8988T (cell line): ENCODE results near the gene MMP17.
A peak's percentile ranks its signal among the peaks of the same experiment; 100 is the strongest.

Experiments used
- DNase-seq: peaks from one replicate; pipeline ENCODE4 v3.0.0; 2011

MMP17 gene

GRCh38 chr12:131896080-131896810, 68.1 kb downstream of the MMP17 start:
- DNase-seq, result peak; percentile 97

- DNase-seq, result peak; percentile 31
Observed at GRCh38 chr12:131896811-131897270, 68.6 kb downstream of the MMP17 start.

GRCh38 chr12:131897276-131897675, 69.1 kb downstream of the MMP17 start:
- no peak for DNase-seq

- DNase-seq, result no peak
Observed at GRCh38 chr12:131897875-131898274, 69.7 kb downstream of the MMP17 start.

GRCh38 chr12:131900397-131900796, 72.2 kb downstream of the MMP17 start:
- DNase-seq, result no peak
